Astrocyte of the spinal cord (primary cell): Measurements from ENCODE around the gene RABGAP1L.

Experiments used
- DNase-seq: peaks from one replicate; pipeline ENCODE4 v3.0.0; 2011; ENCODE audit warnings: low read depth, low spot score
- H3K4me3 ChIP-seq: 2 replicates; pipeline ENCODE4 v1.5.1; 2011; ENCODE audit warnings: low read depth, mild to moderate bottlenecking, low read length, moderate library complexity
- CTCF ChIP-seq: IDR thresholded peaks from 2 replicates; pipeline ENCODE4 v1.5.1; 2012; ENCODE audit warnings: low read depth, mild to moderate bottlenecking, low read length, inconsistent platforms
- in situ Hi-C: cut with HindIII; loops from 2 replicates; pipeline ENCODE4 v1.10.0; 2017; ENCODE audit warnings: low sequenced_read_pairs

The RABGAP1L gene

GRCh38 chr1:174344162-174344561, 184.8 kb downstream of the RABGAP1L start:
- no peak for DNase-seq
- TF ChIP-seq CTCF: no peak
- in situ Hi-C loops: no loop called here

GRCh38 chr1:174352117-174352516, 192.8 kb downstream of the RABGAP1L start:
- H3K4me3 ChIP-seq: no peak overlapping the region
- in situ Hi-C loops: no loop called here
- no peak for DNase-seq
- TF ChIP-seq CTCF: no peak

More at GRCh38 chr1:174344162-174344561, 184.8 kb downstream of the RABGAP1L start:
- H3K4me3 ChIP-seq: no peak overlapping the region

DNA sequence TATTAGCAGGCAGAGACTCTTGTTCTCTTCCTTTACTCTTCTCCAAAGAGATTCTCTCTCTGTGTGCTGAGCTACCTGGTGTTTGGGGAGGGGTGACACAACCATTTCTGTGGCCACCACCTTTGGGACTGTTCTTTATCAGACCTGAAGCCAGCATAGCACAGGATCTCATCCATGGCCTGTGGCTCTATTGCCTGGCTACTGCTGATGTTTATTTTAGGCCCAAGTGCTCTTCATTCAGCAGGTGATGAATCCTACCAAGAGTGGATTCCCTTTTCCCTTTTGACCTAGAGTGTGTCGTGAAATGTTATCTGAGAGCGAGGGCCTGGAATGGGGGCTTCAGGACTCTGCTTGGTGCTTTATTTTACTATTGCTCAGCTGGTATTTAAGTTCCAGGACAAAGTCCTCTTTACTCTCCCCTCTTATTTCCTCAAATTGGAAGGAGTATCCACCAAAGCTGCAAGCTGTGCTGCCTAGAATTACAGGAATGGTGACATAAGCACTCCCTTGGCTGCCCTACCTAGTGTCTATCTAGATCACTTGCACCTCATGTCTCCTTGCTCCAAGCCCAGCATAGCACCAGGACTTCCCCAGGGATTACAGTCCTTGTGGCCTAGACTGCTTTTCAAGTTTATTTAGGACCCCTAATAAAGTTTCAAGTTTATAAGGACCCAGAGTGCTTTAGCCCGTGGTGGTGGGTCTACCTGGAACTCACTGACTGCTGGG, 193.7 kb downstream of the RABGAP1L start:
- no peak for DNase-seq
- in situ Hi-C loops: no loop called here
- no peak for TF ChIP-seq CTCF
- H3K4me3 ChIP-seq: no peak overlapping the region

DNA sequence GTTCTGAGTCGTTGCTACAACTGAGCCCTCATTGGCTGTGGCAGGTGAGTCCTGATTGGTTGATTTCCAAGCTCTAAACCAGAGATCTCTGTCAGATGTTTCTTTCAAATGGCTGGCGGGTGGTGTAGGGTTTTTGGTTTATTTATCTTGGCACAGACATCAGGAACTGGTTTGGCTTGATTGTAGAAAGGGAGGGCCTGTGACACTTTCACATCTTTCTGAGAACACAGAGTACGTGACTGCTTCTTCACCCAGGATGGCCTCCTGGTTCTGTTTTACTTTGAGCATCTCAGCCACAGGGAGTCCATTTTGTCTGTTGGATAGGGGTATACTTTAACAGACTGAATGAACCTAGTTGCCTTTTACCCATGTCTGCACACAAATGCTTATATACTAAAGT, 199.0 kb downstream of the RABGAP1L start:
- H3K4me3 ChIP-seq: no peak overlapping the region
- DNase-seq: peak; percentile 13
- TF ChIP-seq CTCF: no peak
- in situ Hi-C loops: no loop called here

DNA sequence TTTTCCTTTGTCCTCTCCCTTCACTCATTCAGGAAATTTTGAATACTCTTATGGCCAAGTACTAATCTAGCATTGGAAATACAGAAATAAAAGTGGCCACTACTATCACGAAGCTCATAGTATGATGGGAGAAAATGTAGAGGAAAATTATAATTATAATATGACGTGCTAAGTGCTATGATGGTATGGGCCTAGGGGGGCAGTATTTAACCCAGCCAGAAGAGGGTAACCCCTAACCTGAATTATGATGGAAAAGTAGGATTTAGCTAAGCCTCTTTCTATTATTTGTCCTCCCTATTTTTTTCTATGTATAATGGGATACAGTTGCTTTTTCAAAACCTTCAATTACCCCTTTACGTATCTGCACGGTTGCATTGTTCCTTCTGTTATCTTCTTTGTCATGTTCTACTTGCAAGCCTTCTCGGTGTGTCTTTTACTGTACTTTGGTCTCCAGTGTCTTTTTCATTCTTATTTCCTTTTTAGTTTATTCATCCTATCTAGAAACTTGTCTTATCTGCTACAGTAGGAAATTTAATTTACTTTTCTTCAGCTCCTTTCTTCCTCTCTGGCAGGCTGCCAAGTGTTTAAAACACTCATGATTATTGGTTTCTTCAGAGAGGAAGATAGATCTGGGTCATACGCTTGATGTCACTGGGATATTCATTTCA, 199.6 kb downstream of the RABGAP1L start:
- in situ Hi-C loops: no loop called here
- no peak overlapping the region for H3K4me3 ChIP-seq
- peak; percentile 2 for DNase-seq
- TF ChIP-seq CTCF: no peak

GRCh38 chr1:174359454-174359805, 200.1 kb downstream of the RABGAP1L start:
- no peak for TF ChIP-seq CTCF
- no peak for DNase-seq
- H3K4me3 ChIP-seq: no peak overlapping the region
- in situ Hi-C loops: no loop called here
